Ovary (tissue), 9 donors: ENCODE data around the gene LSAMP. TPM values are rescaled to one million over a fixed set of nuclear protein-coding genes. Genes with fewer than 3 reads are reported as not detected.
"Not testable (repeated sequence)": the region's sequence is repeated elsewhere in the genome, so short reads cannot be mapped to it uniquely, and the experiment has no call there.

Experiments
- DNase-seq, 5 donors: peaks; one replicate each; pipeline ENCODE4 v3.0.0-alpha.2; 2019 to 2020
- H3K27ac ChIP-seq, 2 donors: fragments of 200-600 bp; one replicate each; pipeline versions ENCODE4 v1.5.1 to v1.8.0; 2019 to 2022
- H3K27me3 ChIP-seq: fragments of 200-600 bp; one replicate; pipeline ENCODE4 v1.8.0; 2022
- H3K36me3 ChIP-seq: fragments of 200-600 bp; sonication (generic); one replicate; pipeline ENCODE4 v1.5.1; 2019
- H3K4me1 ChIP-seq: one replicate; pipeline ENCODE4 v1.8.1; 2013; ENCODE audit warnings: mild to moderate bottlenecking, moderate library complexity; ENCODE audit not compliant: insufficient read depth
- H3K4me3 ChIP-seq: fragments of 200-600 bp; sonication (generic); one replicate; pipeline ENCODE4 v1.5.1; 2017
- H3K9me3 ChIP-seq, 2 donors: fragments of 200-600 bp in 1 of 2; sonication (generic) in 1 of 2; one replicate each; pipeline versions ENCODE4 v1.5.1 to v1.8.1; 2013 to 2019; ENCODE audit warnings: mild to moderate bottlenecking in 1 of 2, moderate library complexity in 1 of 2
- EP300 ChIP-seq: sonication (generic); formaldehyde crosslinking; IDR thresholded peaks from one replicate; pipeline ENCODE4 v1.6.1; 2017; ENCODE audit warnings: antibody characterized with exemption
- POLR2A ChIP-seq: fragments of 450-650 bp; IDR thresholded peaks from one replicate; pipeline ENCODE4 v1.6.1; 2017; ENCODE audit warnings: antibody characterized with exemption, mild to moderate bottlenecking, moderate library complexity
- WGBS, 3 donors: extraction: QIAGEN DNeasy Blood & Tissue Kit in 1 of 3; methylation state at CpG; one replicate each; pipeline versions ENCODE4 v1.1.5 to v1.1.7; 2013 to 2017; 5-methylcytosine and 5-hydroxymethylcytosine counted together
- intact Hi-C, 4 donors: fragments of 100-400 bp; cut with DNase I; formaldehyde crosslinking; loops; one replicate each; pipeline versions ENCODE4 v1.11.0 to v1.15.1; 2022 to 2023
- polyA plus RNA-seq, 2 donors: library from polyadenylated mRNA; stranded (reverse); fragments of 200-250 nt in 1 of 2; fragments of 350-450 nt in 1 of 2; fragmentation: Illumina TruSeq in 1 of 2; extraction: RNeasy Lipid Tissue Mini Kit (QIAGEN cat#74804) in 1 of 2; gene quantifications; one replicate each; pipeline ENCODE4 v1.2.3, GENCODE V29; 2013 to 2014
- total RNA-seq, 7 donors: library from RNA; depleted of rRNA in 2 of 7; stranded (reverse); fragments of >200 nt in 2 of 7; fragmentation: NEBNext Ultra II Directional in 3 of 7; extraction: Animal tissue kit (Norgen Biotek cat#: 25700) in 3 of 7; gene quantifications; one replicate each; pipeline versions ENCODE4 v1.1.0 to v1.2.4, GENCODE V29; 2016 to 2023
- TF ChIP-seq, protein P1 (sequence below), 3 donors: fragments of 450-650 bp in 2 of 3; fragments of 200-600 bp in 1 of 3; IDR thresholded peaks; one replicate each; pipeline versions ENCODE4 v1.5.1 to v1.8.0; 2016 to 2022; ENCODE audit warnings: antibody characterized with exemption in 3 of 3, mild to moderate bottlenecking in 1 of 3
- donor health status: DM: no; HTN: no; CAD: no; lungs with moderate emphysema.
- donor health status: DM: no; HTN: no; CAD: no.
- donor health status: Bipolar disorder and iron deficiency.
- donor health status: DM: yes; HTN: yes; CAD: no.
- donor health status: DM: no; HTN: no; CAD: no.
- donor health status: DM: yes; HTN: yes; CAD: no.

Gene LSAMP
- total and polyA plus RNA-seq, 9 donors: 1.1 to 13.0 (median 5.4) TPM

DNA sequence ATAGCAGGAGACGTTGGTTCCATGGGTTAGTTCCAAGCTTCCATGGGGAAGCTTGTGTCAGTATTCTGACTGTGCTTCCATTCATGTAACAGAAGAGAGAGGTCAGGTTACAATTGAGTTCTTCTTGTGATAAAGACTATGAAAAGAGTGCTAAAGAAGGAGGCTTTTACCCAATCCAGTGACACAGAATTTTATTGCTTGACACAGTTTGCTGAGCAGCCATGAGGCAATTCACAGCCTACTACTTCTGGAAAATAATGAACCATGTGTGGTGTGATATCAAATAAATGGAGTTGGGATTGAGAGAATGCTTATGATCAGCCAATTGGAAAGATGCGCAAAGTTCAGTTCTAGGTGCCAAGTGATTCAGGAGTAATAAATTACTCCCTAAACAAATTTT, 233.4 kb downstream of the LSAMP start:
- no peak for DNase-seq
- Histone ChIP-seq H3K27ac (no peak overlapping the region), H3K27me3 (no peaks in the 10 kb centered on the region), H3K4me3 (no peak overlapping the region), H3K36me3 (no peaks in the 10 kb centered on the region), H3K9me3 (no peaks in the 10 kb centered on the region), H3K4me1 (no peaks in the 10 kb centered on the region)
- WGBS, 3 donors: 77 to 91% (median 78%) methylated on average over 2 of the region's 2 CpGs
- TF ChIP-seq POLR2A (no peak), EP300 (no peak)
- TF ChIP-seq, protein P1, sequence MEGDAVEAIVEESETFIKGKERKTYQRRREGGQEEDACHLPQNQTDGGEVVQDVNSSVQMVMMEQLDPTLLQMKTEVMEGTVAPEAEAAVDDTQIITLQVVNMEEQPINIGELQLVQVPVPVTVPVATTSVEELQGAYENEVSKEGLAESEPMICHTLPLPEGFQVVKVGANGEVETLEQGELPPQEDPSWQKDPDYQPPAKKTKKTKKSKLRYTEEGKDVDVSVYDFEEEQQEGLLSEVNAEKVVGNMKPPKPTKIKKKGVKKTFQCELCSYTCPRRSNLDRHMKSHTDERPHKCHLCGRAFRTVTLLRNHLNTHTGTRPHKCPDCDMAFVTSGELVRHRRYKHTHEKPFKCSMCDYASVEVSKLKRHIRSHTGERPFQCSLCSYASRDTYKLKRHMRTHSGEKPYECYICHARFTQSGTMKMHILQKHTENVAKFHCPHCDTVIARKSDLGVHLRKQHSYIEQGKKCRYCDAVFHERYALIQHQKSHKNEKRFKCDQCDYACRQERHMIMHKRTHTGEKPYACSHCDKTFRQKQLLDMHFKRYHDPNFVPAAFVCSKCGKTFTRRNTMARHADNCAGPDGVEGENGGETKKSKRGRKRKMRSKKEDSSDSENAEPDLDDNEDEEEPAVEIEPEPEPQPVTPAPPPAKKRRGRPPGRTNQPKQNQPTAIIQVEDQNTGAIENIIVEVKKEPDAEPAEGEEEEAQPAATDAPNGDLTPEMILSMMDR (IDR thresholded peaks at IDR 0.05): no peak
- intact Hi-C loops: no loop called here

DNA sequence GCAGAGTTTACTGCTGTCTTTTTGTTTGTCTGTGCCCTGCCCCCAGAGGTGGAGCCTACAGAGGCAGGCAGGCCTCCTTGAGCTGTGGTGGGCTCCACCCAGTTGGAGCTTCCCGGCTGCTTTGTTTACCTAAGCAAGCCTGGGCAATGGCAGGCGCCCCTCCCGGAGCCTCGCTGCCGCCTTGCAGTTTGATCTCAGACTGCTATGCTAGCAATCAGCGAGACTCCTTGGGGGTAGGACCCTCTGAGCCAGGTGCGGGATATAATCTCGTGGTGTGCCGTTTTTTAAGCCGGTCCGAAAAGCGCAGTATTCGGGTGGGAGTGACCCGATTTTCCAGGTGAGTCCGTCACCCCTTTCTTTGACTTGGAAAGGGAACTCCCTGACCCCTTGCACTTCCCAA, 236.5 kb downstream of the LSAMP start:
- H3K27ac ChIP-seq, H3K4me3 ChIP-seq, DNase-seq, H3K36me3 ChIP-seq, H3K9me3 ChIP-seq, H3K4me1 ChIP-seq, H3K27me3 ChIP-seq, intact Hi-C loops: not testable (repeated sequence)
- WGBS, 3 donors: 89 to 91% (median 90%) methylated on average over 14 to 15 of the region's 15 CpGs

DNA sequence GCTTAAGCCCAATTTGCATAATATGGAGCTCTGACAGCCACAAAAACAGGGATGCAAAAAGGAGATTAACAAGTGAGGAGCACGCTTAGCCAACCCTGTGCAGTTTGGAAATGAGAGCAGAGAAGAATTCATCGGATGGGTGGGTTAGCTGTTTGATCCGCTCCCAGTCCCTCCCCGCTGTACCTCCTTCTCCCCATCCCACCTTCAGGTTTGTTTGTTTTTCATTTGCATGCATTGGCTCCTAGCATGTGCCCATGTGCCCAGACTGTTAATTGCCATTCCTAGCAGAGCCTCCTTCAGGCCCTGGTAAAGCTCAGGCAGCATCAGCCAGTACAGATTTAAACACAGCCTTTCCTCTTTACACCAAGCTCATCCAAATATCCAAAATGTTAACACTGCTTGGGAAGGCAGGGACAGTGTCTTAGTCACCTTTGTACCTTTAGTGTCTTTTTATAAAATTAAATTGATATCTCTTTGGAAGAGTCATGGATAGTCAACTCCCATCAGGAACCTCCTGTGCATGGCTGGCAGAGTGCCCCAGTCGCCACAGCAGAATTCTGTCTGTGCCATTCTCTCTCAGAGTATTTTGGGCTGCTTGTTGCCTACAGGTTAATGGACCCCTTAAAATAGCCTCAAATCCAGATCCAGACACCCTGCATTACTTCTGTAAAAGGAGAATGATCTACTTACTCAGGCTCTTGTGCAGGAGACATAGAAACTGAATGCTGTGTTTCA, 244.2 kb downstream of the LSAMP start:
- Histone ChIP-seq H3K36me3 (no peaks in the 10 kb centered on the region), H3K4me3 (no peak overlapping the region), H3K27ac (no peak overlapping the region), H3K4me1 (no peaks in the 10 kb centered on the region), H3K27me3 (no peaks in the 10 kb centered on the region), H3K9me3 (no peaks in the 10 kb centered on the region)
- DNase-seq: no peak
- intact Hi-C loops: no loop called here
- TF ChIP-seq POLR2A (no peak), EP300 (no peak)
- TF ChIP-seq, protein P1 (IDR thresholded peaks at IDR 0.05): no peak
- WGBS, 3 donors: 85 to 88% (median 87%) methylated on average over 5 of the region's 5 CpGs

DNA sequence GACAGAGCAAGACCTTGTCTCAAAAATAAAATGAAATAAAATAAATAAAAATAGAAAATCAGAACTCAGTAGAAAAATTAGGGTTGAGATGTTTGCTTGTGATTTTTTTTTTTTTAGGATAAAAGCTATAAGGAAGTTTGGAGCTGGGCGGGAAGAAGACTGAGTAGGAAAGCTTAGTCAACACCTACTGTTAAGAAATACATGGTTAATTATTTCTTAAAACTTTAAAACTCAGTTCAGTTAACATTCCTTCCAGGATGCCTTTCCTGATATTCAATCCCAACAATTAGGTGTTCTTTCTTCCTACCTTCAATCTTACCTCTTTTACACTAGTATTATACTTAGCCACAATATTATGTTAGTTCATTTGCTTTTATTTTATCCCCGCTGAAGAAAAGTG, 246.2 kb downstream of the LSAMP start:
- H3K4me1 ChIP-seq: no peaks in the 10 kb centered on the region
- H3K36me3 ChIP-seq: no peaks in the 10 kb centered on the region
- intact Hi-C loops: no loop called here
- H3K27ac ChIP-seq: no peak overlapping the region
- H3K27me3 ChIP-seq: no peaks in the 10 kb centered on the region
- 95 to 97% (median 96%) methylated on average over 2 of the region's 2 CpGs for WGBS, 3 donors
- no peak overlapping the region for H3K4me3 ChIP-seq
- TF ChIP-seq, protein P1 (IDR thresholded peaks at IDR 0.05): no peak
- TF ChIP-seq EP300 (no peak), POLR2A (no peak)
- no peak for DNase-seq
- H3K9me3 ChIP-seq: no peaks in the 10 kb centered on the region

DNA sequence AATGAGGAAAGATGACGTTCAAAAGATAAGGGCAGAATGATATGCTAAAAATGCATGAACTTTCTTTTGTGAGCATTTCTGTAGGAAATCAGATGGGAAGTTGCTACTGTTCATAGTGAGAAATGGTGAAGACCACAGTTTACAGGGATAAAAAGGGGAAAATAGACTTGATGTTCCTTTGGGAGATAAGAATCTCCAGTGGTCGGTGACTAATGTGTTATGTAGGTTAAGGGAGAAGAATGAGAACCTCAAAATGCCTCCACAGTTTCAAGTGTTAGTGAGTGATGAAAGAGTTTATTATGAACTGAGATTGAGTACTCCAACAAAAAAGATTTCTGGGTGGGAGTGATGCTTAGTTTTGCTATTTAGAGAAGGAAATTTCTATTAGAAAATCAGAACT, 247.2 kb downstream of the LSAMP start:
- Histone ChIP-seq H3K9me3 (no peaks in the 10 kb centered on the region), H3K27ac (no peak overlapping the region), H3K27me3 (no peaks in the 10 kb centered on the region), H3K4me3 (no peak overlapping the region), H3K36me3 (no peaks in the 10 kb centered on the region), H3K4me1 (no peaks in the 10 kb centered on the region)
- 44 to 53% (median 47%) methylated on average over 2 of the region's 2 CpGs for WGBS, 3 donors
- intact Hi-C loops: no loop called here
- TF ChIP-seq, protein P1 (IDR thresholded peaks at IDR 0.05): no peak
- TF ChIP-seq EP300 (no peak), POLR2A (no peak)
- DNase-seq: no peak
